Uterus (tissue), 4 donors: ENCODE data around the gene STKLD1. TPM values are rescaled to one million over a fixed set of nuclear protein-coding genes. Genes with fewer than 3 reads are reported as not detected.

ENCODE experiments used
- DNase-seq, 2 donors: peaks; one replicate each; pipeline ENCODE4 v3.0.0-alpha.2; 2019 to 2020
- H3K27ac ChIP-seq, 2 donors: fragments of 200-600 bp; sonication (generic); 1 replicate in 1 of 2; 2 replicates in 1 of 2; pipeline ENCODE4 v1.5.1; 2016 to 2018
- H3K27me3 ChIP-seq, 2 donors: fragments of 200-600 bp; sonication (generic); one replicate each; pipeline ENCODE4 v1.5.1; 2018 to 2019; ENCODE audit warnings: control low read depth in 1 of 2
- H3K36me3 ChIP-seq, 2 donors: fragments of 200-600 bp; sonication (generic); one replicate each; pipeline ENCODE4 v1.5.1; 2019; ENCODE audit warnings: control low read depth in 1 of 2
- H3K4me1 ChIP-seq, 2 donors: fragments of 200-600 bp; sonication (generic); one replicate each; pipeline ENCODE4 v1.5.1; 2018 to 2019; ENCODE audit warnings: control low read depth in 1 of 2
- H3K4me3 ChIP-seq, 2 donors: fragments of 200-600 bp; sonication (generic); 1 replicate in 1 of 2; 2 replicates in 1 of 2; pipeline ENCODE4 v1.5.1; 2018 to 2019; ENCODE audit warnings: mild to moderate bottlenecking in 1 of 2
- H3K9me3 ChIP-seq, 2 donors: fragments of 200-600 bp; sonication (generic); one replicate each; pipeline ENCODE4 v1.5.1; 2019; ENCODE audit warnings: control low read depth in 1 of 2
- POLR2A ChIP-seq, 2 donors: fragments of 450-650 bp; IDR thresholded peaks; one replicate each; pipeline ENCODE4 v1.6.1; 2016; ENCODE audit warnings: antibody characterized with exemption in 2 of 2, mild to moderate bottlenecking in 1 of 2, moderate library complexity in 1 of 2
- intact Hi-C: fragments of 100-400 bp; cut with DNase I; formaldehyde crosslinking; loops from one replicate; pipeline ENCODE4 v1.15.1; 2023; ENCODE audit warnings: low total_unique reads
- total RNA-seq, 4 donors: library from RNA; depleted of rRNA in 3 of 4; stranded (reverse); fragments of >200 nt in 3 of 4; gene quantifications; one replicate each; pipeline versions ENCODE4 v1.1.0 to v1.2.4, GENCODE V29; 2014 to 2023
- TF ChIP-seq, protein P1 (sequence below), 4 experiments: fragments of 200-600 bp in 2 of 4; fragments of 450-650 bp in 2 of 4; sonication (generic) in 2 of 4; IDR thresholded peaks; one replicate each; pipeline ENCODE4 v1.5.1; 2016 to 2019; ENCODE audit warnings: antibody characterized with exemption in 4 of 4, mild to moderate bottlenecking in 2 of 4, moderate library complexity in 1 of 4
- donor health status: DM: yes; HTN: yes; CAD: no.

Gene STKLD1
- total RNA-seq, 4 donors from 2014 or later = 0.88 to 1.7 (median 1.5) TPM; not detected in 1

DNA sequence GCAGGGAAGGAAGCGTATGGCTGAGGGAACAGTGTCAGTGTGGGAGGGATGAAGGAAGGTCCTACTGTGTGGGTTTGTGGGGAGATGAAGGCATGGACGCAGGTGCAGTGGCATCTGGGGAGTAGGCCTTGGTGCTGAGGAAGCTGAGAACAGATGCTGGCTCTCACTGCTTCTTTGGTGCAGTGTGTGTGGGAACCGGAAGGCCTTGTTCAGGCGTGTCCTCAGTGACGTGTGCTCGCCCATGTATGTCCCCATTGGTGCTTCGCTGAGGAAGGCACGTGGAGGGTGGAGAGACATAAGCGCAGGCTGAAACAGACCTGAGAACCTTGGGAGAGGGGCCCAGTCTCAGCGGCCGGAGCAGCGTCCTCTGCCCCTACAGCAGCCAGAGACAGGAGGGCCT is 64.7 kb downstream of the STKLD1 start:
- Histone ChIP-seq H3K27ac (no peak overlapping the region), H3K4me3 (no peak overlapping the region), H3K9me3 (no peaks in the 10 kb centered on the region), H3K27me3 (no peaks in the 10 kb centered on the region), H3K4me1 (no peaks in the 10 kb centered on the region), H3K36me3 (no peaks in the 10 kb centered on the region)
- TF ChIP-seq, protein P1, sequence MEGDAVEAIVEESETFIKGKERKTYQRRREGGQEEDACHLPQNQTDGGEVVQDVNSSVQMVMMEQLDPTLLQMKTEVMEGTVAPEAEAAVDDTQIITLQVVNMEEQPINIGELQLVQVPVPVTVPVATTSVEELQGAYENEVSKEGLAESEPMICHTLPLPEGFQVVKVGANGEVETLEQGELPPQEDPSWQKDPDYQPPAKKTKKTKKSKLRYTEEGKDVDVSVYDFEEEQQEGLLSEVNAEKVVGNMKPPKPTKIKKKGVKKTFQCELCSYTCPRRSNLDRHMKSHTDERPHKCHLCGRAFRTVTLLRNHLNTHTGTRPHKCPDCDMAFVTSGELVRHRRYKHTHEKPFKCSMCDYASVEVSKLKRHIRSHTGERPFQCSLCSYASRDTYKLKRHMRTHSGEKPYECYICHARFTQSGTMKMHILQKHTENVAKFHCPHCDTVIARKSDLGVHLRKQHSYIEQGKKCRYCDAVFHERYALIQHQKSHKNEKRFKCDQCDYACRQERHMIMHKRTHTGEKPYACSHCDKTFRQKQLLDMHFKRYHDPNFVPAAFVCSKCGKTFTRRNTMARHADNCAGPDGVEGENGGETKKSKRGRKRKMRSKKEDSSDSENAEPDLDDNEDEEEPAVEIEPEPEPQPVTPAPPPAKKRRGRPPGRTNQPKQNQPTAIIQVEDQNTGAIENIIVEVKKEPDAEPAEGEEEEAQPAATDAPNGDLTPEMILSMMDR (IDR thresholded peaks at IDR 0.05) = no peak
- no peak for TF ChIP-seq POLR2A (IDR thresholded peaks at IDR 0.05)
- DNase-seq = no peak
- intact Hi-C loops = no loop called here

DNA sequence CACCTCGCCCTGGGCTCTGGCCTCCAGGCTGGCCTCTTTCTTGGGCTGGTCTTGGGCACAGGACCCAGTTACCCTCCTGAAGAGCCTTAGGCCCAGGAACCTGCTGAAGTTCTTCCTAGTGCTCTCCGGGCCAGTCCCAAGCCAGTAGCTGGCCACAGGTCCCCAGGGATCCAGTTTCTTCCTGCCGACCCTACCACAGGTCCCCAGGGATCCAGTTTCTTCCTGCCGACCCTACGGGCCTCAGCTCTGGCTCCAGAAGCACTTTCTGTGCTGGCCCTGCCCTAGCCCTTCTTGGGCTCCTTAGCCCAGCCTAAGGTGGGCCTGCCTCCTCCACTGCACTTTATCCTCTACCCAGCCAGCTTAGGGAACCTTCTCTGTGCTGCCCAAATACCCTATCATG is 65.4 kb downstream of the STKLD1 start:
- Histone ChIP-seq H3K36me3 (no peaks in the 10 kb centered on the region), H3K4me1 (no peaks in the 10 kb centered on the region), H3K9me3 (no peaks in the 10 kb centered on the region), H3K4me3 (no peak overlapping the region), H3K27ac (no peak overlapping the region), H3K27me3 (no peaks in the 10 kb centered on the region)
- no peak for DNase-seq
- intact Hi-C loops = no loop called here
- TF ChIP-seq, protein P1 (IDR thresholded peaks at IDR 0.05) = no peak
- TF ChIP-seq POLR2A (IDR thresholded peaks at IDR 0.05) = no peak

DNA sequence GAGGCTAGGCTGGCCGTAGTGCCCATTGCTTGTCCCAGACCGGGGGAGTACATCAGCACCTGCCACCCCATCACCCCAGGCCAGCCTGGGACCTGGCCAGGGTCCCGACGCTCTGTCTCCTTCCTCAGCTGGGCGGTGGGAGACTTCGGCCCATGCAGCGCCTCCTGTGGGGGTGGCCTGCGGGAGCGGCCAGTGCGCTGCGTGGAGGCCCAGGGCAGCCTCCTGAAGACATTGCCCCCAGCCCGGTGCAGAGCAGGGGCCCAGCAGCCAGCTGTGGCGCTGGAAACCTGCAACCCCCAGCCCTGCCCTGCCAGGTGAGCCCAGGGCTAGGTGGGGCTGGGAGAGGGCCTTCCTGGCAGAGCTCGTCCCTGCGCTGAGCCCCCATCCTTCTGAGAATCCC is 67.1 kb downstream of the STKLD1 start:
- Histone ChIP-seq H3K9me3 (no peaks in the 10 kb centered on the region), H3K4me1 (no peaks in the 10 kb centered on the region), H3K4me3 (no peak overlapping the region), H3K27me3 (no peaks in the 10 kb centered on the region), H3K36me3 (no peaks in the 10 kb centered on the region), H3K27ac (no peak overlapping the region)
- no peak for TF ChIP-seq POLR2A (IDR thresholded peaks at IDR 0.05)
- TF ChIP-seq, protein P1 (IDR thresholded peaks at IDR 0.05) = no peak
- intact Hi-C loops = no loop called here
- no peak for DNase-seq

DNA sequence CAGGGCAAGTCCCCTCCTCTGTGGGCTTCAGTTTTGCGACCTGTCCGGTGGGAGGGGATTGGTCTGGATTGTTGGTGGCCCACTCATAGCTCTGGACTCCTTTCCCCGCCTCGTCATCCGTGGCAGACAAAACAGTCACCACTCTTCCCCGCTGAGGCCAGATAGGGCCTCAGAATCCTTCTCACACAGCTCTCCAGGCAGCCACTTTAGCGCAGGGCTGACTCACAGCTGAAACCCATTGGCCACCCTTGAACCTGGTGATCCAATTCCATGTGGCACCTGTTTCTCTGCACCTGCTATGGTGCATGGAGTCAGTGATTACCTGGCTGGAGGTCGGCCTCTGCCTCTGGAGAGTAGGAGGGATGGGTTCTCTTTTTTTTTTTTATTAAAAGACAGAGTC is 67.8 kb downstream of the STKLD1 start:
- Histone ChIP-seq H3K27me3 (no peaks in the 10 kb centered on the region), H3K27ac (no peak overlapping the region), H3K9me3 (no peaks in the 10 kb centered on the region), H3K4me3 (no peak overlapping the region), H3K4me1 (no peaks in the 10 kb centered on the region), H3K36me3 (no peaks in the 10 kb centered on the region)
- DNase-seq = no peak
- TF ChIP-seq, protein P1 (IDR thresholded peaks at IDR 0.05) = no peak
- TF ChIP-seq POLR2A (IDR thresholded peaks at IDR 0.05) = no peak
- intact Hi-C loops = no loop called here

DNA sequence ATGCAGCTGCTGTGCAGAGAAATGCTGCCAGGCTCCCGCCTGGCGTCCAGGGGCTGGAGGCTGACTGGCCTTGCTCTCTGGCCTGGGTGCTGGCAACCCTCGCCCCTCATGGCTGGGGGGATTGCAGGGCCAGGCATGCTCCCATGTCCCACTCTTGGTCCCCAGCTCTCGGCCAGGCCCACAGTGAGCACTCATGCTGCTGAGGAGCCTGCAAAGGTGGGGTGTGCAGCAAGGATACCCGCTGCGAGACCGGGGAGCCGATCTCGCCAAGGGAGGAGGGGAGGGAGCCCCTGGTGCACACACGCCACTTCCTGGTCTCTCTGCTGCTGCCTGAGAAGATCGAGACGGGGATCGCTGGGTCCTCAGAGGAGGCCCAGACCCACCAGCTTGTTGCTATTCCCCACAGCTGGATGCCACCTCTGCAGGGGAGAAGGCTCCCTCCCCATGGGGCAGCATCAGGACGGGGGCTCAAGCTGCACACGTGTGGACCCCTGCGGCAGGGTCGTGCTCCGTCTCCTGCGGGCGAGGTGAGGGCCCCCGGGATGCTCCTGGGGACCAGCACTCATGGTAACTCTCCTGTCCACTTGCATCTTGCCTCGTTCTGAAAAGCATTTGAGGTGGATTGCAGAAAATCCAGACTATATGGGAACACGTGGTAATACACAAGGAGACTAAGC is 69.3 kb downstream of the STKLD1 start:
- H3K27ac ChIP-seq = no peak overlapping the region
- no peak for DNase-seq
- H3K27me3 ChIP-seq = no peaks in the 10 kb centered on the region
- no peaks in the 10 kb centered on the region for H3K36me3 ChIP-seq
- H3K4me1 ChIP-seq = no peaks in the 10 kb centered on the region
- intact Hi-C loops = no loop called here
- TF ChIP-seq, protein P1 (IDR thresholded peaks at IDR 0.05) = no peak
- no peak for TF ChIP-seq POLR2A (IDR thresholded peaks at IDR 0.05)
- H3K4me3 ChIP-seq = no peak overlapping the region
- H3K9me3 ChIP-seq = no peaks in the 10 kb centered on the region
